GM19395 (cell line): ENCODE data around the gene HOXC12.

Source experiments
- ATAC-seq: cut with Tn5 transposase; IDR thresholded peaks from one replicate; pipeline ENCODE4 v1.9.1; 2021; ENCODE audit warnings: mild to moderate bottlenecking, moderate library complexity; ENCODE audit not compliant: unreplicated experiment

Gene HOXC12

DNA sequence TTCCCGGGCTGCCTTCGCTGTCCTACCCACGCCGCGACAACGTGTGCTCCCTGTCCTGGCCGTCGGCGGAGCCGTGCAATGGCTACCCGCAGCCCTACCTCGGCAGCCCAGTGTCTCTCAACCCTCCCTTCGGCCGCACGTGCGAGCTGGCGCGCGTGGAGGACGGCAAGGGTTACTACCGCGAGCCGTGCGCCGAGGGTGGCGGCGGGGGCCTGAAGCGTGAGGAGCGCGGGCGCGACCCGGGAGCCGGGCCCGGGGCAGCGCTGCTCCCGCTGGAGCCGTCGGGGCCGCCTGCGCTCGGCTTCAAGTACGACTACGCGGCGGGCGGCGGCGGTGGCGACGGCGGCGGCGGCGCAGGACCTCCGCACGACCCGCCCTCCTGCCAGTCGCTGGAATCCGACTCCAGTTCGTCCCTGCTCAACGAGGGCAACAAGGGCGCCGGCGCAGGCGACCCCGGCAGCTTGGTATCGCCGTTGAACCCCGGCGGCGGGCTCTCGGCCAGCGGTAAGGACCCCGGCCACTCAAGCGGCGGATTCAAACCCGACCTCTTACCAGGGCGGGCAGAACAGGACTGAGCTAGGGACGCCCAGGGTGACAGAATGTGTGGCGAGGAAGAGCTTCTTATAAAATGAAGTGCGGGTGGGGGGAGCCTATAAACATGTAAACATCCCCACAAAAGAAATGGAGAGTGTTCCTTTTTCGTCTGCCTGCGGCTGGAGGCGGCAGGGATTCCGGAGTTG, 503 bp downstream of the HOXC12 start:
- ATAC-seq, result no peak

DNA sequence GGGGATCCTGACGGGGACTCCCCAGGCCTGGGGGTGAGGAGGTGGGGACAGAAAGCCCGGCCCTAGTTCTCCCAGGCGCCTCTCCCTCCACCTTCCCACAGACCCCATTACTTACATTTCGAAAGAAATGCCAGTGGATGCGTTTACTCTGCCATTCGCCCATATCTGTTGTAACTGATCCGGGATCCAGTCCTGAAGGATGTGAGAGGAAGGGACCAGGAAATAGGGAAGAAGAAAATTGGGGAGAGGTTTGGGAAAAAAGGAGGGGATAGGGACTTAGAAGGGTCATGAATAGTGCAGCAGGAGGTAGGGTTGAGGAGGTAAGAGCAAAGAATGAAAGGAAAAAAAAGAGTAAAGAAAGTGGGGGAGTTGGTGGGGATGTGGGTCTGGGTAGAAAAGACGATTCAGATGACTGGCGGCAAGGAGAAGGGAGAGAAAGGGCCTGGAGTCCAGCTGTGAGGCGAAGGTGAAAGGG, 1.1 kb downstream of the HOXC12 start:
- no peak for ATAC-seq

DNA sequence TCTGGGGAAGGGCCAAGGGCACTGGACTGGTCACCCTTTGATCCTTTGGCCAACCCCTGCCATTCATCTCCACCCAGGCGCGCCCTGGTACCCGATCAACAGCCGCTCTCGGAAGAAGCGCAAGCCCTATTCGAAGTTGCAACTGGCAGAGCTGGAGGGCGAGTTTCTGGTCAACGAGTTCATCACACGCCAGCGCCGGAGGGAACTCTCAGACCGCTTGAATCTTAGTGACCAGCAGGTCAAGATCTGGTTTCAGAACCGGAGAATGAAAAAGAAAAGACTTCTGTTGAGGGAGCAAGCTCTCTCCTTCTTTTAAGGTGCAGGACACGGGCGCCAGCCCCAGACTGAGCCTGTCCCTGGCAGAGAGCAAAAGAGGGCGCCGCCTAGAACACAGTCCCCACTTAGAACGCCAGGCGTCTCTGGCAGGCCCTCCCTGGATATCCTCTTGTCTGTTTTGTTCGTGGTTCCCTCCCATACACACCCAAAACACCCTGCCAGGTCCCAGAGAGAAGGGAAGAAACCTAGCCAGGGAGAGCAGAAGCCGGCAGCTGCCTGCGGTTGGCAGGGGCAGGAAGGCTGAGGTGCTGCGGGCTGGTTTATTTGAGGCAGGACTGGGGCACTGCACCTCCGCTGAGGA, 1.7 kb downstream of the HOXC12 start:
- ATAC-seq, result no peak

DNA sequence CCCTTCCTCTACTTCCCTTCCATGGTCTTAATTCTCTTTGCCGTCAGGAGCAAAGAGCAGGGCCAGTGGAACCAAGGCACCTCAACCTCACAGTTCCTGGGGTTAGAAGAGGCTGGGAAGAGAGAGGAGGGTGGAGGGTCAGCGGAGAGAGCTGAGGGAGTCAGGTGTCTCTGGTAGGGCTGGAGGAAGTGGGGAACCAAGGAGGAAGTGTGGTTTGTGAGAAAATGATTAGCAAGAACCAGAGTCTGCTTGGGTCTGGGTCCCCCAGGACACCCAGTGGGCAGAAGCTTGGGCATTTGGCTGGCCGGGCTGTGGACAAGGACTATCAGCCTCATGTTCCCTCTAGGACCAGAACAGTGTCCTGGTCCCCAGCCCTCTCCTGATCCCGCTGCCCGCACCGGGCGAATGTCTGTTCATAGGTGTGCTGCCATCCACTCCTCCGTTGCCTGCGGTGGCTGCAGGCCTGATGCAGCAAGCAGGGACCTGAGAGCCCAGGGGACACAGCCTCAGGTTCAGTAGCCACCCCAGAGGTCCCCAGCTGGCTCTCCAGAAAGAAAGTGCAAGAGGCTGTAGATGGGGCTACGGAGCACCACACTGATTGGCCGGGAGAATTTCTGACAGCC, 2.3 kb downstream of the HOXC12 start:
- no peak for ATAC-seq

DNA sequence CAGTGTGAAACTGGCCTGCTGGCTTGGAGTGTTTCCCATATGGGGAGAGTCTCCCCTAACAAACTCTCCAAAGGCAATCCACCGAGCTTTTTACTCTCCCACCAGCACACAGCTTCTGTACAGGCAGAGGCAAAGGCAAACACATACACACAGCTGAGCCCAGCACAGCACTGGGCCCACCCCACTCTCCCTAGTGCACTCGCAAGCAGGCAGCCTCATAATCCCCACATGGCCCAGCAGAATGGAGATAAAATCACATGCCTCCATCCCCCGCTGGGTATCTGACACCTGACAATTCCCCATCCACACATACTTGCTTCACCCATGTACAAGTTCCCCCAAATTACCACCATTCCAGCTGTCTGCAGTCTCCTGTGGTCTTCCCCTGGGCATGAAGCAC, 3.4 kb downstream of the HOXC12 start:
- no peak for ATAC-seq

DNA sequence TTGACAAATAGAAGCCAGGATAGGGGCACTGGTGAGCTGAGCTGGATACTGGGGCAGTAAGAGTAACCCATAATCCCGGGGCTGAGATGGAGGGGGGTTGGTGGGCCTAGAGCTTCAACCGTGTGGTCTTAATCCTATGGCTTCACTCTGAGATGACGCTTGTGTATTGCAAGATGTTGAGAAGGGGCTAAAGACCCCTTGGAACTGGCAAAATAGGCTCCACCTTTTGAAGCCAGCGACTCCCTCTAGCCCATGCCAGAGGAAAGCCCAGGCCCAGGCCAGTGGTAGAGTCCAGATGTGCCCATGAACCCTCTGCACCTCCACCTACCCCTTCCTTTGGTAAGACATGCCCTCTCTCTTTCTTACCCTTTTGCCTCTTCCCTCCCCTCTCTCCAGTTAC, 4.6 kb downstream of the HOXC12 start:
- ATAC-seq, result no peak

DNA sequence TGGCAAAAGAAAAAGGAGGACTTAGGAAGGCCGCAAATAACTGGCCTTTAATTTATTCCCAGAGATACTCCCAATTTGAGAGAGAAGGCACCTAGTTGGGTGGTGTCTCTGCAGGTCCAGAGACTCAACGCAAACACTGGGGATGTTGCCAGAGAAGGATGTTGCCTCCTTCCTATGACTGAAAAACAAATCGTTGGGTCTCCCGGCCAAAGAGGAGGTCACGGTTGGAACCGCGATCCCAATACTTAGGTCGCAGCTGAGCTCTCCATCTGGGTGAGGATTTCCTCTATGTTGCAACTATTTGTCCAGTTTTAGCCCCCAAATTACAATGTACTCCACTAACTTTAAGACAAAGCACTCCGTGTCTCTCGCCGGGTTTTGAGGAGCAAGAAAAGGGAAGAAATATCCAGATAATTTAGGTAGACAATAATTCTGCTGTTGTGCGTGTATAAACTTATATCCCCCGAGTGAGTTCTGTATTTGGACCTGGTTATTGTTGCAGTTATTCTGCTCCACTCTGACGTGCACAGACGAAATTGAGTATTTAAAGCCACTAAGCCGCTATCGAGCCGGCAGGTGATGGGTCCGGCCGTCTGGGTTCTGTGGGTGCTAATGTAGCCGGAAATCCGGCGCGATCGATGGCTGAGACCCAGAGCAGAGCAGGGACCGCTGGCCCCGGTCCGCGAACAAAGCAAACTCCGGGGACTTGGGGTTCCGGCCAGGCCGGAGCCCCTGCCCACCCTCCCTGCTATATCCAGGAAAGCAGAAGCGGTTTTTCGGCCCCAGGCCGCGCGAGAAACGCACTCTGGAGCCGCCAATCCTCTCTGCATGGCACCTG, 5.7 kb downstream of the HOXC12 start:
- ATAC-seq, result no peak

DNA sequence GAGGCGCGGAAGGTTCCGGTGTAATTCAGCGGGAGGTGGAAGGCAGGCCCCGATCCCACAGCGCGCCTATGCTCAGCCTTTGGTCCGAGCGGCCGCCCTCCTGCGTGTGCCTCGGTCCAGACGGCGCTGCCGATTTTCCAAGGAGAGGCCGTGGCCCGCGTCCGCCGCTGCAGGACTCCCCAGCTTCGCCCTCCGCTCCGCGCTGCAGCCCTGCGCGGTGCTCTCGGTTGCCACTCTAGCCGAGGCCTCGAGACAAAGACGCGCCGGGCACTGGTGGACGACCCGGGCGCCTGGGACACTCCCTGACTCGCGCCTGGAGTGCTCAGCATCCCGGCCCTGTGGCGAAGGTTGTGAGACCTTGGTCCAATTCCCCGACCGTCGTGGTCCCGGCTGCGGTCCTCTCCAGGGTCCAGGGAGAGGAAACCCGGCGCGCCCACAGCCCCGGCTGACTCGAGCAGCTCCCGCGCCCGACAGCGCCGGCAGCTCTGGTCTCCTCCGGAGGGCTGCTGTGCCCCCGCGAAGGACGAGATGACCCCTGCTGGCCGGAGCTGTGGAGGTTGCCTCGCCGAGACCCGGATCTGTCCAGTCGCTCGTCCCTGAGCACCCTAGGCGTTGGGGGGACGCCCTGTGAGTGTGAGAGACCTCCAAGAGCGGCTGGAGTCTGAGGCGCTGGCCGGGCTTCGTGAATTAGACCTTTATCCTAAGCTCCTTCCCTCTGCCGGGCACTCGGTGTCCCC, 6.5 kb downstream of the HOXC12 start:
- no peak for ATAC-seq

DNA sequence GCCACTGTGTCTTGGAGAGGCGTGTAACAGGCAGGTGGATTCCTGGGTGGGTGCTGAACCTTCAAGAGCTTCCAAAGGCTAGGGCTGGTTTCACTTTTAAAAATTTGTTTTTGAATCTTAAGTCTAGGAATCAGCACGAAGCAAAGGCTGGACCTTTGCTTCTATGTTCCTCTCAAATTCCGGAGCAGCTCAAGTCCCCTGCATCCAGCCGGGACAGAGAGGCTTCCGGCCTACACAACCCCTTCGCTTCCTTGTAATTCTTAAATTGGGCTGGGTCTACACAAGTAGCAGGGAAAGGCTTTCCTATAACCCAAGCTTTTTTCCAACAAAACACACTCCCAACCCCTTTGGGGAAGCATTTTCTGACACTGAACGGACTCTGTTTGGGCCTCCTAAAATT, 8.3 kb downstream of the HOXC12 start:
- ATAC-seq, result no peak

DNA sequence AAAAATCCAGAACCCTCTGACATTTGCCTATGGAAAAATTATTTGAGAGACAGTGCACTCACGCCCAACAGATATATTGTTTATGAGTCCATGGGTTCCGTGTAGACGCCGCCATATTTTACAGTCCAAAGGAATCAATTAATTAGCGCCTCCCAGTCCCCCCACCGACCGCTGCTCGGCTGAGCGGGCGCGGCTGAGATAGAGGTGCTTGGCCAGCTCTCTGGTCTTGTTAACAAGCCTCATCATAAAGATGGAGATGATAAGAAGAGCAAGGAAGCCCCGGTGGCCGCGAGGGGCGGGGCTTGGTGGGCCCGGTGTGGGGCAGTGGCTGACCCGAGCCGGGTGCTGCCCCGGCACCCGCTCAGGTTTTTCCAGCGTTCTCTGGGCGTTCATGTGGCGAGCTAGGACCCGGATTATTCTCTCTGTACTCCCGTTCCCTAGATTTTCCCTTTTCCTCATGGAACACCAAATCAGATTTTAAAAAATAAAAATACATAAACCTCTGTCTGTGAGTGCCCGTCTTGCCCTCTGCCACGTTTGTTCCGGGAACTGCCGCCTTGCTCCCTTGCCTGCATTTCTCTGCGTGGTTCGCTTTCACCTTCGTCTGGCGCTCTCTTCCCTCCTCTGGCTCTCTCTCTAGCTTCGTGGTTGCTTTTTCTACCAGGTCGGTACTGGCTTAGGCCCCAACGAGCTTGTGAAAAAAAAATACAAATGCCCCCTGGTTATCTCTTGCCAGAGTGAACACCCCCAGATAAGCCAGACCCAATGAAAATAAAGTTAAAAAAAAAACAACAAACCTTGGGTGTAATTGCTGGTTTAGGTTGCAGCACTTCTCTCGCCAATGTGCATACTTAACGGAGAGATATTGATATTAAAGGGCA, 9.0 kb downstream of the HOXC12 start:
- no peak for ATAC-seq

DNA sequence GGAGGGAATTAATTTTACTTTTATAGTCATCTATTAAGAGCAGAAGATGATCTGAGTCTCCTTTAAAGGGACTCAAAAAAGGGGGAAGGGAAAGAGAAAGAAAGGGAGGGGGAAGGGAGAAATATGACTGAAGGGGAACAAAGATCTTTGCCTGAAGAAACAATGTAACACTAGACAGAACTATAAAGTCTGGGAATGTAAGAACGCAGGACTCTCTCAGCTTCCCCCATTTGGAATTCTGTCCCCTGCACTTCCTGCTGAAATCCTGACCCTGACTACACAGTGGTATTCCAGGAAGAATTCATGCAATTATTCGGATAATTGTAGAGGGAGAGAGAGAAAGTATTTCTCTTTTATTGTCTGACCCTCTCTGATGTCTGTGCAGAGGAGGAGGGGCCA, 9.6 kb downstream of the HOXC12 start:
- ATAC-seq, result no peak

DNA sequence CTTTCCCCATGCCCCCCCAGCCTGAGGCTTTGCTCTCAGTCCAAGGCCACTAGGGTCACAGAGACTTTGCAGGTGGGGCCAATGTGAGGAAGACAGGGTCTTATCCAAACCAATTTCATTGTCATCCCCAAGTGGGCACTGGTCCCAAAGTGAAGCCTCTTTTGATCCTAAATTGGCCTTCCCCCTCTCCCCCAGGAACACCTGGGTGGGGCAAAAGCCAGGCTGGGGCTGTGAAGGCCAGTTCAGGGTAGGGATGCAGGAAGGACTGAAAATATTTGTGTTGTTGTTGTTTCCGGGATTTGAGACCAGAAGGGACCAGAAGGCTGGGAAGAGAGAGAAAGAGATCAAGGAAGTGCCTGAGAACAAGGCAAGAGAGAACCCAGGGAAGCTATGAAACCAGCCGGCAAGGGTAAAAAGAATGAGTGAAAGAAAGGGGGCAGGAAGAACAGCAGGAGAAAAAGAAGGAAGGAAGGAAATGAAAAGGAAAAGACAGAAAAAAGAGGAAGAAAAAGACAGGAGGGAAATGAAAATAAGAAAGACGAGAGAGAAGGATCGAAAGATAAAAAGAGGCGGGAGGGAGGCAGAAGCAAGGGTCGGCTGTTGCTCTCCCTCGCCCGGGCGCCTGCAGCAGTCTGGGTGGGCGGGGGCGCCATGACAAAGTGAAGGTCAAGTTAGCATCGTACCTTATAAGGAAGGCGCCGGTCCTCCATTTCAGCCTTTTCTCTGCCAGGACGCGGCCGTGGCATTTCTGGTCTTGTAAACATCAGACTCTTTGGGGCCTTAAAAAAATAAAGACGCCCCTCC, 10.8 kb downstream of the HOXC12 start:
- no peak for ATAC-seq

DNA sequence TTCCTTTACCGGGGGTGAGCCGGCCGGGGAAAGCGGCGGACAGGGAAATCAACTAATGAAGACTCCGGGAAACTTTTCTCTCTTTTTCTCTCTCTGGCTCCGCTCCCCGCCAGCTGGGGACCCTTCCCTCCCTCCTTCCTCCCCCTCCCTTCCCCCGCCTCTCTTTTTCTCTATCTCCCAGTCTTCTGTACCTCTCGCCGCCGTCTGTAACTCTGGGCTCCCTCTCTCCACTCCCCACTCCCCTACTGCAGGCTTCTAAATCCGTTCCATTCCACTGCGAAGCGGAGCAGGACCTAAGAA, 11.3 kb downstream of the HOXC12 start:
- no peak for ATAC-seq

DNA sequence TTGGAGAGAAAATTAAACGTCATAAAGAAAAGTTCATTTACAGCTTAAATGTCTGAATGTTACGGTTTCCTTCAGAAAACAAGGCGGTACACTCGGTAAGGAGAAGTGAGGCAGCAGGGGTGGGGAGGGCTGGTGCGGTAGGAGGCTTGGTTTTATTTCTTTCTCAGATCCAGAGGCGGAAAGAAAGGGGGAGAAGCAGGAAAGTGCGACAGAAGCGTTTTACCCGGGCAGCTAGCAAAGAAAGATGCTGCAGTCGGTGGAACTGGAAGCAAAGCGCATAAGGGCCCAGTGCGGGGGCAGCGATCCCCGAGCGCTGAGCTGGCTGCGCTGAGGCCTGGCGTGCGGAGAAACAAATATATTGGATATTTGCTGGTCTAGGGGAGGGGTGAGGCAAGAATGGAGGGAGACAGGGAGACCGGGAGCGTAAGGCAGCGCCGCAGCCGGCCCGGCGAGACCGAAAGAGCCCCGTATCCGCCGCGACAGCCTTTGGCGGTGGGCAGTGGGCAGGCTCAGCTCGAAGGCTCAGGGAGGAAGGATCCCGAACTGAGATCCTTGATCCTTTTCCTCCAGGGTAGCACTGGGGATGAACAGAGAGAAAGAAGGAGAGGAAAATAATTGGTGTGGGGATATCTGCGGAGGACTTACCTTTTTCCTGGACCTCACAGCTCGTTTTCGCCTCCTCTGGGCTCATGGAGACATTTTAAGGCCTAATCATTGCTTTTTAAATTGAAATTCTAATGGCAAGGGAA, 11.9 kb downstream of the HOXC12 start:
- no peak for ATAC-seq

DNA sequence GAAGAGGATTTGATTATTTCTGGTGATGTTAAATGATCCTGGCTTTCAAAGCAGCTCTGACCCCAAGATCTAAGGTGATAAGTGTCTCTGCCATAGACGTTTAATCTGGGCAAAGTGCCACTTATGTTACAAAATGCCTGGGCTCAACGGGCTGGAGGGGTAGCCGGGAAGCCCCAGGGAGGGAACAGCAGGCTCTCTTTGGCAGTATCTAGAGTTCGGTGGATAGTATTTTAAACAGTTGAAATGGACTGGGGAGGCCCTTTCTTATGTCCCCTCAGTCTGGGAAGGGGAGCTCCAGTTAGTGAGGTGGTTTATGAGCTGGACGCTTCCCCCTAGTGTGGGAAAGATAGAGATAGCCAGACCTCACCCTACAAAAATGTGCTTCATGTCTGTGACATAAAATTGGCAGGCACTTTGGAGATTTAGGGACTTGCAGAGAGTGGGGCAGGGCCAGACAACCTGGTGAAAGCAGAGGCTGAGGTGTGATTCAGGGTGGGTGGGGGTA, 12.8 kb downstream of the HOXC12 start:
- no peak for ATAC-seq

DNA sequence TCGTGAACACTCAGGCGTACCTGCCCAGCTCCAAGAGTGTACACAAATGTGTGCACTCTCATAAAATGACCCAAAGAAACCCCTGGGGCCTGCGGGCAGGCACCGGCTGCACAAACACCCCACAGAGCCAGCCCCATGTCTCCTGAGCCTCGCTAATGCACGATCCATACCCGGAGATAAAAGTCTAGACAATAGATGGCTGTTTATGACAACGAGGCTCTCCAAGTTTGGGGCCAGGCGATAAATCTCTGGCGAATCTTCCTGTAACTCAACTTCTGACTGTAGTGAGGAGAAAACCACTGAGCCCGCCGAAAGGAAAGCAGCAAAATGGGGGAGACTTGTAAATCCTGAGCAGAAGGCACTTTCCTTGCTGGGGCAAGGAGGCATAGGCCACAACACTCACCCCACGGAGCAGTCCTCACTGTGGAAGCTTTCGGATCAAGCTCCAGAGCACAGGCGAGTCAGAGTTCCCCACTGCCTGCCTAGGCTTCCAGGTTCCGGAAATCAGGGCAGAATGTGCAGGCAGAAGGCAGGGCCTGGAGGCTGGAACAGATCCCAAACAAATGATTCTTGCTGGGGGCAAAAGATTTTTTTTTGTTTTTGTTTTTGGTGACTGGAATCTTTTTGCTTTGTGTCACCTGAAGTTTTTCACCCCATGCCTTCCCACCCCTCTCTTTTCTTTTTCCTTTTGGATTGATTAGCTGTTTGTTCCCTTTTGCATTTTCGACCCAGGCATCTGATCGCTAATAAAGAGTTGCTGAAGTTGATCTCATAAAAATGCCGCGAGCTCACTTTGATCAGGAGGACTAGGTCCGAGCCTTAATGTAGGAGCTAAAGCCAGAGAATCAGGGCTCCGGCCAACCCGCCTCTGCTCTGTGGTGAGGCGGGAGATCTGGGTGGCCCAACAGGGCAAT, 13.8 kb downstream of the HOXC12 start:
- ATAC-seq, result no peak

DNA sequence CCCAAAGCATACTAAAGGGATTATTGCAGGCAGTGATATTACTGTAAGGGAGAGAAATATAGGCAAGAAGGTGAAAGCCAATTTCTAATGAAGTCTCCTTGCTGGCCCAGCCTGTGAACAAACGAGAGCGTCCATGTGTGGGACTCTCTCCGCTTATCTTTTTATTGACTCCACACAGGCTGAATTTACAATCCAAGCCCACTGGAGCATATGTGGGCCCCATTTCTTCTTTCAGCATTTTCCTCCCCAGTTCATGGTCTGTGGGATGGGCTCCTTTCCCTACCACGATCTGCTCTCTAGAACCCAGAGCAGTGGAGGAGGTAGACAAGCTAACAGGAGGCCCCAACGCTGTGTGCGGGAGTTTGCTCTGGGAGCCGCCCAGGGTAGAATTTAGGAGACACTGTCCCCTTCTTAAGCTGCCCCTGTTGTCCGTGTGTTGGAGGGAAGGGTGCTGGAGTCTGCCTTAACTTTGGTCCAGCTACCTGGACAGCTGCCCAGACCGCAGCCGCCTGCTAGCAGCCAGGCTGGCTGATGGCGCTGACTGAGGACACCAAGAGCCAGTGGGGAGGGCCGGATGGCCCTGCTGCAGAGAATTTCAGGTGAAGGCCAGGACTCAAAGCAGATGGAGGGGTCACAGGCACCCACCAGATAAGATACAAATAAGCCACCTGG, 15.0 kb downstream of the HOXC12 start:
- ATAC-seq, result no peak
